HG03457 (cell line): ENCODE results near the gene TNS3.

ENCODE experiments used
- ATAC-seq: cut with Tn5 transposase; IDR thresholded peaks from one replicate; pipeline ENCODE4 v1.9.1; 2021; ENCODE audit warnings: moderate number of reproducible peaks; ENCODE audit not compliant: unreplicated experiment

The TNS3 gene

GRCh38 chr7:47414342-47415317 lies 167.3 kb downstream of the TNS3 start:
- no peak for ATAC-seq

GRCh38 chr7:47413526-47414341 lies 168.2 kb downstream of the TNS3 start:
- ATAC-seq: no peak

- no peak for ATAC-seq
Observed at GRCh38 chr7:47411901-47412300, 170.0 kb downstream of the TNS3 start.

- no peak for ATAC-seq
Observed at GRCh38 chr7:47411281-47411869, 170.5 kb downstream of the TNS3 start.

- ATAC-seq: no peak
Observed at GRCh38 chr7:47408675-47409074, 173.2 kb downstream of the TNS3 start.

- ATAC-seq: no peak
Observed at GRCh38 chr7:47407821-47408674, 173.9 kb downstream of the TNS3 start.

- no peak for ATAC-seq
Observed at GRCh38 chr7:47407136-47407535, 174.8 kb downstream of the TNS3 start.

GRCh38 chr7:47406801-47407129 lies 175.1 kb downstream of the TNS3 start:
- no peak for ATAC-seq

- ATAC-seq: no peak
Observed at GRCh38 chr7:47405921-47406800, 175.8 kb downstream of the TNS3 start.

- no peak for ATAC-seq
Observed at GRCh38 chr7:47405286-47405904, 176.5 kb downstream of the TNS3 start.

GRCh38 chr7:47404010-47404409 lies 177.9 kb downstream of the TNS3 start:
- no peak for ATAC-seq

GRCh38 chr7:47402941-47403866 lies 178.7 kb downstream of the TNS3 start:
- no peak for ATAC-seq

- no peak for ATAC-seq
Observed at GRCh38 chr7:47401611-47402570, 180.0 kb downstream of the TNS3 start.

- ATAC-seq: no peak
Observed at GRCh38 chr7:47400741-47401206, 181.1 kb downstream of the TNS3 start.

GRCh38 chr7:47400001-47400400 lies 181.9 kb downstream of the TNS3 start:
- no peak for ATAC-seq

GRCh38 chr7:47394751-47395252 lies 187.1 kb downstream of the TNS3 start:
- ATAC-seq: no peak

- ATAC-seq: no peak
Observed at GRCh38 chr7:47394216-47394615, 187.7 kb downstream of the TNS3 start.
